Transverse colon (tissue), 4 donors: Measurements from ENCODE around the gene PBX4. TPM values are rescaled to one million over a fixed set of nuclear protein-coding genes. Genes with fewer than 3 reads are reported as not detected.

Experiments
- DNase-seq: peaks from one replicate; pipeline ENCODE4 v3.0.0-alpha.2; 2019
- H3K27ac ChIP-seq, 4 donors: fragments of 200-600 bp; sonication (generic); 2 replicates each; pipeline ENCODE4 v1.5.1; 2016 to 2018; ENCODE audit warnings: inconsistent platforms in 4 of 4
- H3K27me3 ChIP-seq: fragments of 200-600 bp; sonication (generic); 2 replicates; pipeline ENCODE4 v1.5.1; 2017; ENCODE audit warnings: inconsistent platforms
- H3K36me3 ChIP-seq, 4 donors: fragments of 200-600 bp; sonication (generic); 2 replicates each; pipeline ENCODE4 v1.5.1; 2017 to 2019; ENCODE audit warnings: inconsistent platforms in 4 of 4
- H3K4me1 ChIP-seq, 4 donors: fragments of 200-600 bp; sonication (generic); 2 replicates each; pipeline ENCODE4 v1.5.1; 2017 to 2020; ENCODE audit warnings: inconsistent platforms in 4 of 4
- H3K4me3 ChIP-seq, 4 donors: fragments of 200-600 bp; sonication (generic); 1 replicate in 1 of 4; 2 replicates in 3 of 4; pipeline versions ENCODE4 v1.5.1 to v1.6.1; 2017 to 2019; ENCODE audit warnings: inconsistent platforms in 4 of 4
- H3K9me3 ChIP-seq, 2 donors: fragments of 200-600 bp; sonication (generic); 2 replicates each; pipeline ENCODE4 v1.5.1; 2017 to 2019; ENCODE audit warnings: inconsistent platforms in 2 of 2
- CTCF ChIP-seq, 5 experiments: fragments of 200-600 bp in 3 of 5; fragments of 450-650 bp in 2 of 5; sonication (generic) in 3 of 5; IDR thresholded peaks; 1 replicate in 2 of 5; 2 replicates in 3 of 5; pipeline ENCODE4 v1.5.1; 2016 to 2017; ENCODE audit warnings: antibody characterized with exemption in 5 of 5, inconsistent platforms in 3 of 5, mild to moderate bottlenecking in 2 of 5, moderate library complexity in 1 of 5
- EP300 ChIP-seq: sonication (generic); formaldehyde crosslinking; IDR thresholded peaks from one replicate; pipeline ENCODE4 v1.6.1; 2017; ENCODE audit warnings: antibody characterized with exemption, low read depth
- POLR2A ChIP-seq: fragments of 450-650 bp; IDR thresholded peaks from one replicate; pipeline ENCODE4 v1.6.1; 2016; ENCODE audit warnings: antibody characterized with exemption, mild to moderate bottlenecking, moderate library complexity
- POLR2AphosphoS5 ChIP-seq, 3 donors: sonication (generic); formaldehyde crosslinking; IDR thresholded peaks; one replicate each; pipeline ENCODE4 v1.6.1; 2016; ENCODE audit warnings: antibody characterized with exemption in 3 of 3
- WGBS, 2 donors: methylation state at CpG; one replicate each; pipeline ENCODE4 v1.1.5; 2018; ENCODE audit warnings: low coverage in 1 of 2; 5-methylcytosine and 5-hydroxymethylcytosine counted together
- in situ Hi-C, 4 donors: fragments of 200-750 bp; cut with MboI; loops; one replicate each; pipeline versions ENCODE4 v1.15.0 to v1.15.1; 2017; ENCODE audit warnings: low sequenced_read_pairs in 3 of 4, low pct_ligation_motif_present in 1 of 4, low pct_unique_long_range_greater_than_20kb in 1 of 4
- intact Hi-C: fragments of 100-400 bp; cut with DNase I; formaldehyde crosslinking; loops from one replicate; pipeline ENCODE4 v1.15.1; 2023; ENCODE audit warnings: low total_unique reads
- total RNA-seq, 4 donors: library from RNA; depleted of rRNA; stranded (reverse); fragments of >200 nt; gene quantifications; one replicate each; pipeline ENCODE4 v1.1.0, GENCODE V29; 2016

PBX4 gene
- total RNA-seq, 4 donors from 2014 or later: 1.9 to 11.9 (median 5.1) TPM

GRCh38 chr19:19627621-19628500 is 9.4 kb upstream of the PBX4 start, which contains the start of gene LPAR2:
TSS of gene LPAR2 (minus strand) at chr19:19628220. CDS start at chr19:19627275, 945 bp downstream.
- Histone ChIP-seq H3K4me3 (peak within 1 kb of the TSS; percentile 44 to 72 (median 64)), H3K27ac (peak within 1 kb of the TSS; percentile 67 to 84 (median 79)), H3K36me3 (peaks cover 0 to 3% (median 0%) of the 10 kb centered on the region in 4 donors), H3K9me3 (no peaks in the 10 kb centered on the region), H3K4me1 (peaks cover 0 to 20% (median 10%) of the 10 kb centered on the region in 4 donors), H3K27me3 (no peaks in the 10 kb centered on the region)
- 1 to 14% methylated on average over 4 to 40 of the region's 87 CpGs for WGBS, 2 donors
- in situ Hi-C loops: loop anchor here in 1 of 4 donors (25.0 kb wide), 1 partner anchor 91 kb away; the partner anchor contains the start of genes CILP2 and YJEFN3
- peak in 2 of 3 donors; percentile 42 to 44 for TF ChIP-seq POLR2AphosphoS5 (IDR thresholded peaks at IDR 0.05)
- TF ChIP-seq EP300: no peak
- peak; percentile 25 for TF ChIP-seq POLR2A
- intact Hi-C loops: no loop called here
- DNase-seq: peak; percentile 82

GRCh38 chr19:19626516-19627472 is 8.3 kb upstream of the PBX4 start:
- no peak for DNase-seq
- Histone ChIP-seq H3K4me3 (peak overlapping the region in 2 of 4 donors; percentile 72), H3K4me1 (peaks cover 0 to 20% (median 10%) of the 10 kb centered on the region in 4 donors), H3K27me3 (no peaks in the 10 kb centered on the region), H3K36me3 (no peaks in the 10 kb centered on the region), H3K27ac (peak overlapping the region in 3 of 4 donors; percentile 78 to 84 (median 80)), H3K9me3 (no peaks in the 10 kb centered on the region)
- intact Hi-C loops: no loop called here
- TF ChIP-seq CTCF (IDR thresholded peaks at IDR 0.05) (no peak), EP300 (no peak), POLR2AphosphoS5 (IDR thresholded peaks at IDR 0.05) (no peak), POLR2A (no peak)
- in situ Hi-C loops: loop anchor here in 1 of 4 donors (25.0 kb wide), 1 partner anchor 89 kb away; the partner anchor contains the start of genes CILP2 and YJEFN3
- WGBS, 2 donors: 78 to 92% methylated on average over 5 to 48 of the region's 48 CpGs

GRCh38 chr19:19624032-19624570 is 5.6 kb upstream of the PBX4 start:
- no peak for DNase-seq

More at GRCh38 chr19:19624032-19624570, 5.6 kb upstream of the PBX4 start:
- intact Hi-C loops (no loop called here), in situ Hi-C loops (no loop called here)
- Histone ChIP-seq H3K36me3 (no peaks in the 10 kb centered on the region), H3K9me3 (no peaks in the 10 kb centered on the region), H3K27me3 (no peaks in the 10 kb centered on the region), H3K4me1 (peaks cover 1 to 24% (median 11%) of the 10 kb centered on the region in 4 donors), H3K27ac (no peak overlapping the region), H3K4me3 (no peak overlapping the region)
- no peak for TF ChIP-seq POLR2A
- no peak for TF ChIP-seq CTCF (IDR thresholded peaks at IDR 0.05)
- TF ChIP-seq POLR2AphosphoS5 (IDR thresholded peaks at IDR 0.05): no peak
- TF ChIP-seq EP300: no peak
- WGBS, 2 donors: 93% methylated on average over 19 of the region's 19 CpGs; no CpG with 5 or more reads in 1 of the 2 donors
